ENCODE results near the gene MMD. TPM values are rescaled to one million over a fixed set of nuclear protein-coding genes. Genes with fewer than 3 reads are reported as not detected.
A peak's percentile ranks its signal among the peaks of the same experiment; 100 is the strongest.

The MMD gene
- total and polyA plus RNA-seq, 2 of the 13 experiments (the other 11 are each of a cell fraction or from before 2014, with no cell fraction given): 121 to 225 TPM

DNA sequence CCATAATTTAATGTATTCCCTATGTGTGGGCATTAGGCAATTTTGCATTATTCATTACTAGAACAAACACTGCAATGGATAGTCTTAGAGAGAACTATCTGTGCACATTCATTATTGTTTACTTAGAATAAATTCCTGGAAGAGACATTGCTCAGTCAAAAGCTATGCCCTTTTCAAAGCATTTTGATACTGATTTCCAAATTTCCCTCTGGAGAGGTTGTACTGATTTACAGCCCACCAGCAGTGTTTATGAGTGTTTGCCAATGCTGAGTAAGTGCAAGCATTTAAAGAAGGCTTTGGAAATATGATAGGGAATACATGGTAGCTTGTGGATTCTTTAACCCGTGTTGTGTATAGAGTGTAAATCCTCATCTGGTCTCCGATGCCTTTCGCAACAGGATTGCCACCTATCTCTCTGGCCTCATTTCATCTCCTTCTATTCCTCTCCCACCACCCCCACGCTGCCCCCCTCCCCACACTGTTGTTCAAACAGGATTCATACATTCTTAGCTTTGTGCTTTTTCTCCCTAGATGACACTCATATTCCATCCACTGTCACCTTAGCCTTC, 33.4 kb upstream of the MMD start (continued):
- TF ChIP-seq, protein P1, sequence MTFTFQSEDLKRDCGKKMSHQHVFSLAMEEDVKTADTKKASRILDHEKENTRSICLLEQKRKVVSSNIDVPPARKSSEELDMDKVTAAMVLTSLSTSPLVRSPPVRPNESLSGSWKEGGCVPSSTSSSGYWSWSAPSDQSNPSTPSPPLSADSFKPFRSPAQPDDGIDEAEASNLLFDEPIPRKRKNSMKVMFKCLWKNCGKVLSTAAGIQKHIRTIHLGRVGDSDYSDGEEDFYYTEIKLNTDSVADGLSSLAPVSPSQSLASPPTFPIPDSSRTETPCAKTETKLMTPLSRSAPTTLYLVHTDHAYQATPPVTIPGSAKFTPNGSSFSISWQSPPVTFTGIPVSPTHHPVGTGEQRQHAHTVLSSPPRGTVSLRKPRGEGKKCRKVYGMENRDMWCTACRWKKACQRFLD (CRISPR knock-in tag; IDR thresholded peaks at IDR 0.05; ENCODE audit: borderline replicate concordance): no peak
- TF ChIP-seq ERF (CRISPR knock-in tag; IDR thresholded peaks at IDR 0.05) (0 out of 2 replicates have a peak, but pooled peaks have one; percentile 37), POLR2G (IDR thresholded peaks at IDR 0.05; ENCODE audit: low read depth, low read length) (no peak), ZSCAN30 (CRISPR knock-in tag; IDR thresholded peaks at IDR 0.05) (no peak), ZFP36L1 (CRISPR knock-in tag; IDR thresholded peaks at IDR 0.05) (no peak), ELF3 (CRISPR knock-in tag; IDR thresholded peaks at IDR 0.05) (peak; percentile 58), RBFOX2 (IDR thresholded peaks at IDR 0.05; ENCODE audit: low read depth, low read length) (no peak), PPARG (CRISPR knock-in tag; conservative IDR thresholded peaks at IDR 0.05) (peak; percentile 53; the same call in 1 of the 2 replicates), ZNF839 (CRISPR knock-in tag; IDR thresholded peaks at IDR 0.05; ENCODE audit: borderline replicate concordance) (no peak), ZNF530 (CRISPR knock-in tag; IDR thresholded peaks at IDR 0.05; ENCODE audit: low read depth) (no peak), PITX1 (CRISPR knock-in tag; IDR thresholded peaks at IDR 0.05) (no peak), CCAR2 (optimal IDR thresholded peaks at IDR 0.05; ENCODE audit: low read depth, low read length) (no peak), ATF7-NPFF (CRISPR knock-in tag; IDR thresholded peaks at IDR 0.05; ENCODE audit: low read depth) (no peak), KDM6A (CRISPR knock-in tag; IDR thresholded peaks at IDR 0.05; ENCODE audit: low read depth) (0 out of 2 replicates have a peak, but pooled peaks have one; percentile 37), ZNF660 (CRISPR knock-in tag; IDR thresholded peaks at IDR 0.05; ENCODE audit: borderline replicate concordance, low read depth) (no peak), EZH2 (conservative IDR thresholded peaks at IDR 0.05; ENCODE audit: low read depth, low read length) (no peak), ZSCAN22 (CRISPR knock-in tag; IDR thresholded peaks at IDR 0.05) (no peak), MATR3 (CRISPR knock-in tag; IDR thresholded peaks at IDR 0.05) (no peak), NFKB2 (CRISPR knock-in tag; IDR thresholded peaks at IDR 0.05; ENCODE audit: borderline replicate concordance) (no peak), SAP130 (CRISPR knock-in tag; IDR thresholded peaks at IDR 0.05; ENCODE audit: low read depth) (peak; percentile 71), FOXM1 (CRISPR knock-in tag; IDR thresholded peaks at IDR 0.05) (no peak)
- TF ChIP-seq, protein P2, sequence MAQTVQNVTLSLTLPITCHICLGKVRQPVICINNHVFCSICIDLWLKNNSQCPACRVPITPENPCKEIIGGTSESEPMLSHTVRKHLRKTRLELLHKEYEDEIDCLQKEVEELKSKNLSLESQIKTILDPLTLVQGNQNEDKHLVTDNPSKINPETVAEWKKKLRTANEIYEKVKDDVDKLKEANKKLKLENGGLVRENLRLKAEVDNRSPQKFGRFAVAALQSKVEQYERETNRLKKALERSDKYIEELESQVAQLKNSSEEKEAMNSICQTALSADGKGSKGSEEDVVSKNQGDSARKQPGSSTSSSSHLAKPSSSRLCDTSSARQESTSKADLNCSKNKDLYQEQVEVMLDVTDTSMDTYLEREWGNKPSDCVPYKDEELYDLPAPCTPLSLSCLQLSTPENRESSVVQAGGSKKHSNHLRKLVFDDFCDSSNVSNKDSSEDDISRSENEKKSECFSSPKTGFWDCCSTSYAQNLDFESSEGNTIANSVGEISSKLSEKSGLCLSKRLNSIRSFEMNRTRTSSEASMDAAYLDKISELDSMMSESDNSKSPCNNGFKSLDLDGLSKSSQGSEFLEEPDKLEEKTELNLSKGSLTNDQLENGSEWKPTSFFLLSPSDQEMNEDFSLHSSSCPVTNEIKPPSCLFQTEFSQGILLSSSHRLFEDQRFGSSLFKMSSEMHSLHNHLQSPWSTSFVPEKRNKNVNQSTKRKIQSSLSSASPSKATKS (CRISPR knock-in tag; IDR thresholded peaks at IDR 0.05): no peak
- TF ChIP-seq, protein P3, sequence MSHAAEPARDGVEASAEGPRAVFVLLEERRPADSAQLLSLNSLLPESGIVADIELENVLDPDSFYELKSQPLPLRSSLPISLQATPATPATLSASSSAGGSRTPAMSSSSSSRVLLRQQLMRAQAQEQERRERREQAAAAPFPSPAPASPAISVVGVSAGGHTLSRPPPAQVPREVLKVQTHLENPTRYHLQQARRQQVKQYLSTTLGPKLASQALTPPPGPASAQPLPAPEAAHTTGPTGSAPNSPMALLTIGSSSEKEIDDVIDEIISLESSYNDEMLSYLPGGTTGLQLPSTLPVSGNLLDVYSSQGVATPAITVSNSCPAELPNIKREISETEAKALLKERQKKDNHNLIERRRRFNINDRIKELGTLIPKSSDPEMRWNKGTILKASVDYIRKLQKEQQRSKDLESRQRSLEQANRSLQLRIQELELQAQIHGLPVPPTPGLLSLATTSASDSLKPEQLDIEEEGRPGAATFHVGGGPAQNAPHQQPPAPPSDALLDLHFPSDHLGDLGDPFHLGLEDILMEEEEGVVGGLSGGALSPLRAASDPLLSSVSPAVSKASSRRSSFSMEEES (CRISPR knock-in tag; IDR thresholded peaks at IDR 0.05): peak; percentile 52; the same call in 1 of the 2 replicates
- TF ChIP-seq, protein P4, sequence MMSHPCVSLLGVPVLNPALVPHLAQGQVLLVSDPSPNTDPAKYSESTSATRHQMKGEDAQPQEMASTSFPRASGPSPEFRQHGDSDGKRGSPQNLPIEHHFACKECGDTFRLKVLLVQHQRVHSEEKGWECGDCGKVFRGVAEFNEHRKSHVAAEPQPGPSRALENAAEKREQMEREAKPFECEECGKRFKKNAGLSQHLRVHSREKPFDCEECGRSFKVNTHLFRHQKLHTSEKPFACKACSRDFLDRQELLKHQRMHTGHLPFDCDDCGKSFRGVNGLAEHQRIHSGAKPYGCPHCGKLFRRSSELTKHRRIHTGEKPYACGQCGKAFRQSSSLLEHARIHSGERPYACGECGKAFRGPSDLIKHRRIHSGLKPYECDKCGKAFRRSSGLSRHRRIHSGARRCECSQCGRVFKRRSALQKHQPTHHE (CRISPR knock-in tag; IDR thresholded peaks at IDR 0.05; ENCODE audit: borderline replicate concordance): no peak
- TF ChIP-seq, protein P5, sequence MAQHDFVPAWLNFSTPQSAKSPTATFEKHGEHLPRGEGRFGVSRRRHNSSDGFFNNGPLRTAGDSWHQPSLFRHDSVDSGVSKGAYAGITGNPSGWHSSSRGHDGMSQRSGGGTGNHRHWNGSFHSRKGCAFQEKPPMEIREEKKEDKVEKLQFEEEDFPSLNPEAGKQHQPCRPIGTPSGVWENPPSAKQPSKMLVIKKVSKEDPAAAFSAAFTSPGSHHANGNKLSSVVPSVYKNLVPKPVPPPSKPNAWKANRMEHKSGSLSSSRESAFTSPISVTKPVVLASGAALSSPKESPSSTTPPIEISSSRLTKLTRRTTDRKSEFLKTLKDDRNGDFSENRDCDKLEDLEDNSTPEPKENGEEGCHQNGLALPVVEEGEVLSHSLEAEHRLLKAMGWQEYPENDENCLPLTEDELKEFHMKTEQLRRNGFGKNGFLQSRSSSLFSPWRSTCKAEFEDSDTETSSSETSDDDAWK (CRISPR knock-in tag; IDR thresholded peaks at IDR 0.05): no peak
